KOPT-K1 (cell line): Measurements from ENCODE around the gene CD48.
A peak's percentile ranks its signal among the peaks of the same experiment; 100 is the strongest.
"Not testable (repeated sequence)": the region's sequence is repeated elsewhere in the genome, so short reads cannot be mapped to it uniquely, and the experiment has no call there.

ENCODE experiments used
- H3K27ac ChIP-seq: fragments of 200-600 bp; sonication (generic); 2 replicates; pipeline ENCODE4 v1.5.1; 2016; ENCODE audit warnings: antibody characterized with exemption, mild to moderate bottlenecking, low read depth, low read length; ENCODE audit not compliant: poor library complexity, severe bottlenecking
- H3K36me3 ChIP-seq: fragments of 200-600 bp; sonication (generic); 2 replicates; pipeline ENCODE4 v1.5.1; 2017; ENCODE audit warnings: antibody characterized with exemption, mild to moderate bottlenecking, low read length, moderate library complexity; ENCODE audit not compliant: insufficient read depth
- H3K9me3 ChIP-seq: fragments of 200-600 bp; sonication (generic); 2 replicates; pipeline ENCODE4 v1.5.1; 2017; ENCODE audit warnings: antibody characterized with exemption, low read length, mild to moderate bottlenecking; ENCODE audit not compliant: insufficient read depth, poor library complexity, severe bottlenecking

The CD48 gene

DNA sequence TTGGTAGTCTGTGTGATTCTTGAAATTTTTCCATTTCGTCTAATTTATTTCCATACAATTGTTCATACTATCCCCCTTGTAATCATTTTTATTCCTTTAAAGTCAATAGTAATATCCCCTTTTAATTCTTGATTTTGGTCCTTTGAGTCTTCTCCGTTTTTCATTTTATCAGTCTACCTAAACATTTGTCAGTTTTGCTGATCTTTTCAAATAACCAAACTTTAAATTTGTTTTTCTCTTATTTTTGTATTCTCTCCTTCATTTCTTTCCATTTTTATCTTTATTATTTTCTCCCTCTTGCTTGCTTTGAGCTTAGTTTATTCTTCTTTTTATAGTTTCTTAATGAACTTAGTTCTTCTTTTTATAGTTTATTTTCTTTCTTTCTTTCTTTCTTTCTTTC, 43.7 kb downstream of the CD48 start:
- Histone ChIP-seq H3K9me3 (peaks cover 9% of the 10 kb centered on the region), H3K27ac (no peak overlapping the region), H3K36me3 (no peaks in the 10 kb centered on the region)

DNA sequence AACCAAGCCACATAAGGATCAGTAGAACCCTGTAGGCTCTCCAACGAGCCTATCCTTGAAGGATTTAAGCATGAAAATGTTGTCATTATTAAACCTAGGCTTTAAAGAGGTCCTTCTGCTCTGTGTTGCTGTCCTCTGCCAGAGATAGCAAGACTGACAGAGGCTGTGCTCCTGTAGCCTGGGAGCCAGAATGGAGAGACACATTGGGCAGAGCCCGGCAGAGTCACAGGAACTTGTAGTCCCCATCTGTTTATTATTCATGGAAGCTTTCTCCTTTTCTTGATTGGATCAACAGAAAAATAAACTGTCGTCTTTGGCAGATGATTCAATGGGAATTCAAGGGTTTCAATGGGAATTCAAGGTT, 45.6 kb downstream of the CD48 start:
- Histone ChIP-seq H3K9me3 (peaks cover 9% of the 10 kb centered on the region), H3K36me3 (no peaks in the 10 kb centered on the region), H3K27ac (peak overlapping the region; percentile 67)

DNA sequence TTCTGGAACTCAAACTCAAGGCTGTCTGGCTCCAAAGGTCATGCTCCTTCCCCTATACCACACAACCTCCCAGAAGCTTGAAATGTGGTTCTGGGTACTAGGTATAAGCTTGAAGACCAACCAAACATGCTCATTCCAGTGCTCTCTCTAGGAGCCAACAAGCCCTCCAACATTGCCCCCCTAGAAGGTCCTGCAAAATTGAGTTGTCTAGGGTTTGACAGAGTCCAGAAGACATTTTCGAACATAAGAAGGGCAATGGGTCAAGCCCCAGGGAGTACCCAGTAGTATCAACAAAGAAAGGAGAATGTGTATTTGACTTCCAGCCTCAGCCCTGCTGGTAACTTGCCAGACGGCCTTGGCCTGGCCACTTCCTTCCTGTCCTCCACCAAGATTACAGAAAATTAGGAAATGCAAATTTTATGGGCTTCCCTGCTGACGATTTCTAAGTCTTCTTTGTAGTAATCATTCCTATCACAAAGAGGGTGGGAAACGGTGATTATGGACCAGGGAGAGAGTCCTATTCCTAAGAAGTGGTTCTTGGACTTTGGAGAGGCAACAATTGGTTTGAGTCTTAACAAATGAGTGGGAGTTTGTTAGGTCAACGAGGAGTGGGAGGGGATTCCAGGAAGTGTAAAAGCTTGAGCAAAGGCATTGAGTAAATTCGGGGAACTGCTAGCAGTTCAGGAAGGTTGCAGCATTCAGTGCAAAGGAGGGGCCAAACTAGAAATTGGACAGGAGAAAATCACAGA, 46.1 kb downstream of the CD48 start:
- no peaks in the 10 kb centered on the region for H3K36me3 ChIP-seq
- H3K27ac ChIP-seq = peak overlapping the region; percentile 67
- H3K9me3 ChIP-seq = peaks cover 9% of the 10 kb centered on the region

DNA sequence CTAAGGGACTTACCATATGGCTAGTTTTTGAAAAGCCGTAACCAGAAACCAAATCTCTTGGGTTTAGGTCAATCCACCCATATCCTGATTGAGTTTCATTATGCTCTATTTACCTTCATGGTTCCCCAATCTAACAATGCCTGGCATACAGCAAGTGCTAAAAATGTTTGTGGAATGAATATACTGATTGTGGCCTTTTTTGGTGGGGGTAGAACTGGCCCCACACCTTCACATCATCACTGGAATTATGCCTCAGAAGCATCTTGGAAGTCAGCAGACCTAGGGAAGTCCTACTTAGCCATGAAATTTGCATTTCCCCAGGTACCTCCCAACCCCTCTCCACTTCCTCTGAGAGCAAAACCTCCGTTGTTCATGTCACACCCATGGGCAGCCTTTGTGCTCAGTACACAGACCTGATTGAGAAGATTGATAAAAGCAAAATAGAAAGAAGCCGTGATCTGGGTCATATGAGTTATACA, 47.0 kb downstream of the CD48 start:
- peak overlapping the region; percentile 67 for H3K27ac ChIP-seq
- no peaks in the 10 kb centered on the region for H3K36me3 ChIP-seq

DNA sequence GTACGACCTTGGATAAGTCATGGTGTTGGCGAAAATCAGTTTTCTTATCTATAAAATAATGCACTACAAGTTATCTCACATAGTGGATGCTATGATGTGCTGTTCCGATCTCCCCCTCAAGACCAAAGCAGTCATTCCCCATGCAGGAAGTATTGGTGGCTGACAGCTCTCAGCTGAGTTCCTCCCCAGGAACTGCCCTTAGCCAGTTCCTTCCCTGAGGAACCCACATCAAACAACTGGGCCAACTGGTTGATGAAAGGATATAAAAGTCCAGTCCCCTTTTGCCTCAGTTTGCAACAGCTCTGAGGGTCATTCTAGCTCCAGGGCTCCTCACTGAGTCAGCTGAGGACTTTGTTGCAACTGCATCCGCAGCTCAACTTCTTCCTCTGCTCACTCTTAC, 48.7 kb downstream of the CD48 start:
- Histone ChIP-seq H3K27ac (peak overlapping the region; percentile 33), H3K36me3 (no peaks in the 10 kb centered on the region)

More for the DNA sequence above, 47.0 kb downstream of the CD48 start:
- peaks cover 15% of the 10 kb centered on the region for H3K9me3 ChIP-seq

DNA sequence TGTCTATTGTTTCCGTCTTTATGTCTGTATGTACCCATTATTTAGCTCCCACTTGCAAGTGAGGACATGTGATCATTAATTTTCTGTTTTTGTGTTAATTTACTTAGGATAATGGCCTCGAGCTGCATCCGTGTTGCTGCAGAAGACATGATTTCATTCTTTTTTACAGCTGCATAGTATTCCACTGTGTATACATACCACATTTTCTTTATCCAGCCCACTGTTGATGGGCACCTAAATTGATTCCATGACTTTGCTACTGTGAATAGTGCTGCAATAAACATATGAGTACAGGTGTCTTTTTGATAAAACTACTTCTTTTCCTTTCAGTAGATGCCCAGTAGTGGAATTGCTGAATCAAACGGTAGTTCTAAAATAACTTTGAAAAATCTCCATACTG, 52.1 kb downstream of the CD48 start:
- Histone ChIP-seq H3K36me3 (no peaks in the 10 kb centered on the region), H3K9me3 (peaks cover 9% of the 10 kb centered on the region), H3K27ac (no peak overlapping the region)

More for the DNA sequence above, 48.7 kb downstream of the CD48 start:
- H3K9me3 ChIP-seq = peaks cover 9% of the 10 kb centered on the region

DNA sequence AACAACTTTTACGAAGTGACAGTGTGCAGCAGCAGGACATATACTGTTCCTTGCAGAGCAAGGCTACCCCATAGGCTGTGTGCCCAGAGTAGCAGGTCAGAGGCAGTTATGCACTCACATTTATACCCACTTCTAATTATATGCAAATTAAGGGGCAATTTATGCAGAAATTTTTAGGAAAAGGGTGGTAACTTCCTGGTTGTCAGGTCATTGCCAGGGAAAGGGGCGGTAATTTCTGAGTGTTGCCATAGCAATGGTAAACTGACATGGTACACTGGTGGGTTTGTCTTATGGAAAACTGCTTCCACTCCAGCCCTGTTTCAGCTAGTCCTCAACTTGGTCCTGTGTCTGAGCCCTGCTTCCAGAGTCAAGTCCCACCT, 52.8 kb downstream of the CD48 start:
- peaks cover 9% of the 10 kb centered on the region for H3K9me3 ChIP-seq
- H3K27ac ChIP-seq = peak overlapping the region; percentile 45
- no peaks in the 10 kb centered on the region for H3K36me3 ChIP-seq

DNA sequence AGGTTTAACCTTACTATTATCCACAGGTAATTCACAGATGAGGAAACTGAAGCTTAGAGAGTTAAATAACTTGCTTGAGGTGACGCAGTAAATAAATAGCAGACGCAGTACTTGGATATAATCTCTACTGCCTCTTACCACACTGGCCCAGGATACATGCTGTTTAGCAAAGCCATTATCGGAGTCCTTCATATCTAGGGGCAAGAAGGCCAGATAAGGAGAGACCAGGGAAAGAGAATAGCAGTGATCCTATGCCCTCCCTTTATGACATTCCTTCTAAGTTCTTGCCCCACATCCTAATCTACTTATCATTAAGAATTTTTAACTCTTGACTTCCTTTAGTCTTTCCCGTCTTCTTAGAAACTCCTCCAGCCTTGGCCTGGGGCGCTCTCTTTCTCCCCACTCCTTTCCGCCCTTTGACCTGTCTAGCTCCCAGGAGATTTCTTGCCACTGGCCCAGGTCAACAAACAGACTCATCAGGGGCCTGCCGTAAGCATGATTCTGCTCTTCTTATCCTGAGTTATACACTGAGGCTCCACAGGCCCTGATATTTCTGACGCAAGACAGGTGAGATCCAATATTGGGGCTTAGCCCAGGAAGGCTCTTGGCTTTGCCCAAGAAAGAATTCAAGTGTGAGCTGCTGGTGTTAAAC, 53.3 kb downstream of the CD48 start:
- H3K27ac ChIP-seq = peak overlapping the region; percentile 45
- H3K36me3 ChIP-seq = no peaks in the 10 kb centered on the region
- H3K9me3 ChIP-seq = peaks cover 9% of the 10 kb centered on the region

DNA sequence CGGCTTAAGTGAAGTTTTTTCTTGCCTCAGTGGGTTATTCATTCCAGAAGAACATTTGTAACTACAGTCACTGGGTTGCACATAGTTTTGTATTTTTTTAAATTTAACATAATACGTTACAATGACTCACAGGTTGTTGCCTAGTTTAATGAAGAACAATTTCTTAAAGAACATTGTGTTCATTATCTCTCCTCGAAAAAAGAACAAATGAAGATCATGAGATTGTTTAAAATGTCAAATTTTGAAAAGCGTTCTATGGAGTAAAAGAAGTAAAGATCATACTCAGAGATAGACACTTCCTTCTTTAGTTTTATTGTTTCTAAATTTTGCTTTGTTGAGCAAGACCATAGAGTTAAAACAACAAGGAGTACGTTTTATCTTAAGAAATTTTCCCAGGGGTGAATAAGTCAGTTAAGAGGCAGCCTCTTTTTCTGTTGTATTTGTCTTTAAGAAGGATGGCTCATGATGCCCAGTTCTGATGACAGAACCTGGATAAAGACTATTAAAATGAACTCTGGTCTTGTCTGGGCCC, 54.3 kb downstream of the CD48 start:
- H3K9me3 ChIP-seq = peaks cover 9% of the 10 kb centered on the region
- no peaks in the 10 kb centered on the region for H3K36me3 ChIP-seq
- peak overlapping the region; percentile 45 for H3K27ac ChIP-seq

DNA sequence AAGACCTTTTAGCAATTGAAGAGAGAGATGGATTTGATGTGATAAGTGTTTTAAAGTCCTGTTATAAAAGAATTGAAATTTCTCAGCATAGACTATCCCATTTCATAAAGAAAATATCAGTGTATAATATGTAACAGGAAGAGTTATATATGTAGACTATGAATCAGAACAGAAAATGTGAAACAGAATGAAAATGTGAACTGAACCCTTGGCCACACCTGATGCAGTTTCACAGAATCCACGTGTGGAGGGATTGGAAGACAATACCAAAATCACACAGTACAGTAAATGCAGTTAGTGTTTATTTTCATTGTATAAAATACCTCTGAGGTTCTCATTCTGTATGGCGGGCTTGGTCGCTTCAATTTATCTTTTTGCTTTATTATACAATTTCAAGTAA, 54.9 kb downstream of the CD48 start:
- Histone ChIP-seq H3K36me3 (no peaks in the 10 kb centered on the region), H3K9me3 (peaks cover 9% of the 10 kb centered on the region), H3K27ac (peak overlapping the region; percentile 45)

DNA sequence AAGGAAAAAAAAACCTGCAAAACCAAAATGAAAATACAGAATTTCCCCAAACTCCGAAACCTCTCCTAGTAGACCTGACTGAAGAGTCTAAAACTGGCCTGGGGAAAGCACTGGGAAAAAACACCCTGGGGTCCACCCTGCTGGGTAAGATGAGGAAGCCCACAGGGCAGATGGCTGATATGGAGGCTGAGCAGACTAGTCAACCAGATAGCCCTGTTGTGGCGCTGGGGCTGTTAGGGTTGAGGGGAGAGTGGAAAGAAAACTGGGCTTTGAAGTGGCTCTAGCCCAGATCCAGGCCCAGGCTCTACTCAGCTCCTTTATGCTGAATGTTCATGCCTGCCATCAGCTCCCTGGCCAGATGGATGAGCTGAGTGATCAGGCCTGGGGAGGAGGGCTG, 58.0 kb downstream of the CD48 start:
- H3K36me3 ChIP-seq = no peaks in the 10 kb centered on the region
- peak overlapping the region; percentile 79 for H3K27ac ChIP-seq
- no peaks in the 10 kb centered on the region for H3K9me3 ChIP-seq

DNA sequence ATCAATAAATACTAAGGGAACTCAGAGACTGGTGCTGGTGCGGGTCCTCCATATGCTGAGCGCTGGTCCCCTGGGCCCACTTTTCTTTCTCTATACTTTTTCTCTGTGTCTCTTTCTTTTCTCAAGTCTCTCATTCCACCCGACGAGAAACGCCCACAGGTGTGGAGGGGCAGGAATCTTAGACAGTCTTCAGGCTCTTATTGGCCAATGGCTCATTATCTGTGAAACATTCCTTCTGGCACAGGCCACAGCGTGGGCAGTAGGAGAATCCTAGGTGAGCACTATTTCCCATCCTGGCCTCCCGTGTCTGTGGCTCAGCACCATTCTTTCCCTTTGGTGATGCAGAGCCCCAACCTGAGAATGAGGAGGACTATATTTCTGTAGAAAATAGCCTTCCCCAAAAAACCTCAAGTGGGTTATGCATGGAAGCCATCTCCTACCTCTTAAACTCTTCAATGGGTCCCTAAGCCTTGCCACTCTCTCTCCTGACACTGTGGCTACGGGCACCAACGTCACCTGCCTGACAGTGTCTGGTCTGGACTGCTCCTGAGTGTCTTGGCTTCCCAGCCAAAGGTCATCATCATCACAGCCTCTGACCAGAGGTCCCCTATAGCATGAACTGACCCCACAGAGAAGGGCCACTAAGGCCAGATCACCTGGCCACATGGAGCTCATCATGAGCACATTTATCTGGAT, 58.5 kb downstream of the CD48 start:
- Histone ChIP-seq H3K27ac (peak overlapping the region; percentile 79), H3K9me3 (no peaks in the 10 kb centered on the region)

DNA sequence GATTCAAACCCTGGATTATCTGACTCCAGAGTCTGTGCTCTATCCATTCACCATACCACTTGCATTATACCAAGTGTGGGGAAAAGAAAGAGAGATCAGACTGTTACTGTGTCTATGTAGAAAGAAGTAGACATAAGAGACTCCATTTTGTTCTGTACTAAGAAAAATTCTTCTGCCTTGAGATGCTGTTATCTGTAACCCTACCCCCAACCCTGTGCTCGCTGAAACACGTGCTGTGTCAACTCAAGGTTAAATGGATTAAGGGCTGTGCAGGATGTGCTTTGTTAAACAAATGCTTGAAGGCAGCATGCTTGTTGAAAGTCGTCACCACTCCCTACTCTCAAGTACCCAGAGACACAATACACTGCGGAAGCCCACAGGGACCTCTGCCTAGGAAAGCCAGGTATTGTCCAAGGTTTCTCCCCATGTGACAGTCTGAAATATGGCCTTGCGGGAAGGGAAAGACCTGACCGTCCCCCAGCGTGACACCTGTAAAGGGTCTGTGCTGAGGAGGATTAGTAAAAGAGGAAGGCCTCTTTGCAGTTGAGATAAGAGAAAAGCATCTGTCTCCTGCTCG, 59.5 kb downstream of the CD48 start:
- not testable (repeated sequence) for H3K36me3 ChIP-seq, H3K9me3 ChIP-seq
- peak overlapping the region; percentile 79 for H3K27ac ChIP-seq

More for the DNA sequence above, 58.5 kb downstream of the CD48 start:
- no peaks in the 10 kb centered on the region for H3K36me3 ChIP-seq

DNA sequence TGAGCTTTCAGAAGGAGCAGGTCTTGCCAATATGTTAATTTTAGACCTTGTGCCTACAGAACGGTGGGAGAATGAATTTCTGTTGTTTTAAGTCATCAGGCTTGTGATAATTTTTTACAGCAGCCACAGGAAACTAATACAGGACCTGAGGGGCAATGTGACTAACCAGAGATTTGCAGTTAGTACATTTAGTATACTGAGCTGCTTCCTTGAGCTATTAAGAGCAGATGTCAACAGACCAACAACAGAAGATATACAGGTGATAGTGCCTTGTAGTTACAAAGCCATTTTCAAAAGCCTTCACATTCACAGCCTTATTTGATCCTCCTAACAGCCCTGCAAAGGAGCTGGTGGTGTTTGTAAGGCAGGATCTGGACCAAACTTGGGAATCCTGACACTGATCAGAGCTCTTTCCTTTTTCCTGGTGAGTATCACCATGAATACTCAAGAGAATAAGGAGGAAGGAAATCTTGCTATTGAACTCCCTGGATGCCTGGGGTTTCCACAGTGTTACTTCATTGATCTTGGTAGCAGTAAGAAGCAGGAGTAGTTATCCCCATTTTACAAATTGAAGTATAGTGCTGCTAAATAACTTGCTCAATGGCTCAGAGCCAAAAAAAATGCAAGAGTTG, 60.1 kb downstream of the CD48 start:
- H3K27ac ChIP-seq = peak overlapping the region; percentile 79
- no peaks in the 10 kb centered on the region for H3K36me3 ChIP-seq
- no peaks in the 10 kb centered on the region for H3K9me3 ChIP-seq
